Activated effector memory CD4-positive, alpha-beta T cell treated with anti-CD3 and anti-CD28 coated beads, Interleukin-2, amount 50 U/mL, for 16 hours (primary cell): ENCODE measurements around the gene CCSER1.

Source experiments
- DNase-seq: peaks from one replicate; pipeline ENCODE4 v3.0.0-alpha.2; 2020

The CCSER1 gene

GRCh38 chr4:90127223-90127705 lies at the start of gene CCSER1:
Gene CCSER1, plus strand, starts transcription at chr4:90127394.
- DNase-seq, result peak; percentile 76

GRCh38 chr4:90078440-90078839 lies 48.8 kb upstream of the CCSER1 start:
- no peak for DNase-seq

GRCh38 chr4:90080116-90080515 lies 47.1 kb upstream of the CCSER1 start:
- no peak for DNase-seq

- no peak for DNase-seq
Observed at GRCh38 chr4:90081432-90082144, 45.6 kb upstream of the CCSER1 start.

GRCh38 chr4:90082449-90082848 lies 44.7 kb upstream of the CCSER1 start:
- DNase-seq, result no peak

GRCh38 chr4:90084277-90084966 lies 42.8 kb upstream of the CCSER1 start:
- DNase-seq, result no peak

GRCh38 chr4:90084967-90085295 lies 42.3 kb upstream of the CCSER1 start:
- no peak for DNase-seq

- DNase-seq, result no peak
Observed at GRCh38 chr4:90093526-90093925, 33.7 kb upstream of the CCSER1 start.

- no peak for DNase-seq
Observed at GRCh38 chr4:90095000-90095399, 32.2 kb upstream of the CCSER1 start.

GRCh38 chr4:90099812-90100211 lies 27.4 kb upstream of the CCSER1 start:
- DNase-seq, result no peak

- DNase-seq, result no peak
Observed at GRCh38 chr4:90103991-90104390, 23.2 kb upstream of the CCSER1 start.

GRCh38 chr4:90105274-90105673 lies 21.9 kb upstream of the CCSER1 start:
- DNase-seq, result no peak

GRCh38 chr4:90112715-90113114 lies 14.5 kb upstream of the CCSER1 start:
- DNase-seq, result no peak

- DNase-seq, result no peak
Observed at GRCh38 chr4:90113881-90114457, 13.2 kb upstream of the CCSER1 start.

GRCh38 chr4:90118527-90119195 lies 8.5 kb upstream of the CCSER1 start:
- DNase-seq, result no peak

- DNase-seq, result no peak
Observed at GRCh38 chr4:90120037-90120436, 7.2 kb upstream of the CCSER1 start.

- no peak for DNase-seq
Observed at GRCh38 chr4:90120815-90121214, 6.4 kb upstream of the CCSER1 start.

GRCh38 chr4:90121676-90122354 lies 5.4 kb upstream of the CCSER1 start:
- no peak for DNase-seq

- no peak for DNase-seq
Observed at GRCh38 chr4:90122355-90122748, 4.8 kb upstream of the CCSER1 start.

GRCh38 chr4:90124276-90124675 lies 2.9 kb upstream of the CCSER1 start:
- no peak for DNase-seq

- DNase-seq, result no peak
Observed at GRCh38 chr4:90126805-90127204, 389 bp upstream of the CCSER1 start.

- DNase-seq, result no peak
Observed at GRCh38 chr4:90127706-90128345, 632 bp downstream of the CCSER1 start.
